Cardiac fibroblast (primary cell): Measurements from ENCODE around the gene SETD2.

Source experiments
- DNase-seq, 2 donors: peaks; one replicate each; pipeline versions ENCODE4 v3.0.0 to v3.0.0-alpha.2; 2010; ENCODE audit warnings: low read depth in 2 of 2
- H3K4me3 ChIP-seq, 2 donors: replicated peaks in 1 of 2; 1 replicate in 1 of 2; 2 replicates in 1 of 2; pipeline ENCODE4 v1.5.1; 2011; ENCODE audit warnings: low read depth in 2 of 2, low read length in 2 of 2, mild to moderate bottlenecking in 2 of 2, moderate library complexity in 1 of 2
- CTCF ChIP-seq: IDR thresholded peaks from one replicate; pipeline ENCODE4 v1.5.1; 2011; ENCODE audit warnings: low read depth, mild to moderate bottlenecking, low read length, inconsistent platforms

The SETD2 gene

GRCh38 chr3:46978985-46979944 lies 184.6 kb downstream of the SETD2 start, which contains the start of gene NBEAL2:
Gene NBEAL2 (plus strand): TSS chr3:46979666. CDS start chr3:46979862, 196 bp downstream.
- DNase-seq = peak; percentile 89 to 94
- peak within 1 kb of the TSS; percentile 67 to 68 for H3K4me3 ChIP-seq
- no peak for TF ChIP-seq CTCF

- no peak overlapping the region for H3K4me3 ChIP-seq
- DNase-seq = no peak
- no peak for TF ChIP-seq CTCF
These were observed 185.5 kb downstream of the SETD2 start for GRCh38 chr3:46978381-46978780.

- no peak for DNase-seq
- no peak for TF ChIP-seq CTCF
- H3K4me3 ChIP-seq = no peak overlapping the region
These were observed 186.1 kb downstream of the SETD2 start for GRCh38 chr3:46977811-46978195.

GRCh38 chr3:46976326-46977190 lies 187.4 kb downstream of the SETD2 start, which contains the start of gene CCDC12:
Gene CCDC12 (minus strand): TSS chr3:46976745. CDS start chr3:46976732, 13 bp downstream.
- no peak for TF ChIP-seq CTCF
- DNase-seq = peak; percentile 99 to 100
- H3K4me3 ChIP-seq = peak within 1 kb of the TSS; percentile 81 to 91

- H3K4me3 ChIP-seq = no peak overlapping the region
- no peak for DNase-seq
- TF ChIP-seq CTCF = no peak
These were observed 189.3 kb downstream of the SETD2 start for GRCh38 chr3:46974421-46975171.

GRCh38 chr3:46972396-46972795 lies 191.5 kb downstream of the SETD2 start:
- no peak overlapping the region for H3K4me3 ChIP-seq
- TF ChIP-seq CTCF = no peak
- no peak for DNase-seq
